Smooth muscle cell (in vitro differentiated cells): ENCODE data around the gene SP5. TPM values are rescaled to one million over a fixed set of nuclear protein-coding genes. Genes with fewer than 3 reads are reported as not detected.

Experiments
- DNase-seq: peaks from one replicate; lab custom pipeline; 2025; ENCODE audit not compliant: unreplicated experiment; lab: John Stamatoyannopoulos, UW
- H2AFZ ChIP-seq: fragments of 200-600 bp; sonication (generic); 2 replicates; pipeline ENCODE4 v1.6.0; 2016; ENCODE audit warnings: antibody characterized with exemption, low read depth, mild to moderate bottlenecking
- H3F3A ChIP-seq: fragments of 200-600 bp; sonication (generic); 2 replicates; pipeline ENCODE4 v1.6.0; 2017; ENCODE audit warnings: antibody characterized with exemption, low read depth
- H3K27ac ChIP-seq: fragments of 200-600 bp; sonication (generic); 2 replicates; pipeline ENCODE4 v1.5.1; 2016; ENCODE audit warnings: low read depth, mild to moderate bottlenecking
- H3K27me3 ChIP-seq: fragments of 200-600 bp; sonication (generic); 2 replicates; pipeline ENCODE4 v1.6.1; 2016; ENCODE audit warnings: low read depth, mild to moderate bottlenecking
- H3K36me3 ChIP-seq: fragments of 200-600 bp; sonication (generic); 2 replicates; pipeline ENCODE4 v1.5.1; 2016; ENCODE audit warnings: low read depth
- H3K4me1 ChIP-seq: fragments of 200-600 bp; sonication (generic); 2 replicates; pipeline ENCODE4 v1.5.1; 2016; ENCODE audit warnings: low read depth
- H3K4me2 ChIP-seq: fragments of 200-600 bp; sonication (generic); 2 replicates; pipeline ENCODE4 v1.6.0; 2016; ENCODE audit warnings: mild to moderate bottlenecking
- H3K4me3 ChIP-seq: fragments of 200-600 bp; sonication (generic); 2 replicates; pipeline ENCODE4 v1.5.1; 2016; ENCODE audit warnings: mild to moderate bottlenecking
- H3K79me2 ChIP-seq: fragments of 200-600 bp; sonication (generic); 2 replicates; pipeline ENCODE4 v1.6.0; 2016; ENCODE audit warnings: low read depth, mild to moderate bottlenecking
- H3K9ac ChIP-seq: fragments of 200-600 bp; sonication (generic); 2 replicates; pipeline ENCODE4 v1.6.0; 2016; ENCODE audit warnings: low read depth
- H3K9me3 ChIP-seq: fragments of 200-600 bp; sonication (generic); replicated peaks from 2 replicates; pipeline ENCODE4 v1.5.1; 2016; ENCODE audit warnings: low read depth
- H4K20me1 ChIP-seq: fragments of 200-600 bp; sonication (generic); 2 replicates; pipeline ENCODE4 v1.6.0; 2016; ENCODE audit warnings: low read depth
- WGBS: methylation state at CpG from one replicate; pipeline ENCODE4 v1.1.7; 2016; ENCODE audit warnings: low lambda C conversion rate; 5-methylcytosine and 5-hydroxymethylcytosine counted together
- polyA plus RNA-seq: library from polyadenylated mRNA; unstranded; fragments of >200 nt; fragmentation: Nextera tagmentation; extraction: Ambion mirVana; gene quantifications from 2 replicates; pipeline ENCODE4 v1.2.1, GENCODE V29; 2016
- total RNA-seq: library from RNA; depleted of rRNA; stranded (reverse); fragments of >200 nt; gene quantifications from 2 replicates; pipeline ENCODE4 v1.2.3, GENCODE V29; 2014
- TF ChIP-seq, protein P1 (sequence below): fragments of 200-600 bp; sonication (generic); IDR thresholded peaks from 2 replicates; pipeline ENCODE4 v1.5.1; 2017; ENCODE audit warnings: borderline replicate concordance, mild to moderate bottlenecking, antibody characterized with exemption; ENCODE audit not compliant: insufficient read depth, poor library complexity, severe bottlenecking

Gene SP5
- total and polyA plus RNA-seq, 2 experiments from 2014 or later: not detected

GRCh38 chr2:170711196-170711773 is 3.9 kb upstream of the SP5 start:
- Histone ChIP-seq H3K79me2 (no peaks in the 10 kb centered on the region), H3K27ac (no peak overlapping the region), H3K9ac (no peak overlapping the region), H3K4me2 (peak overlapping the region; percentile 15), H3K4me3 (no peak overlapping the region), H3K27me3 (peaks cover 85% of the 10 kb centered on the region), H4K20me1 (no peaks in the 10 kb centered on the region), H2AFZ (no peak overlapping the region), H3F3A (no peaks in the 10 kb centered on the region), H3K36me3 (no peaks in the 10 kb centered on the region), H3K4me1 (peaks cover 34% of the 10 kb centered on the region), H3K9me3 (no peaks in the 10 kb centered on the region)
- TF ChIP-seq, protein P1, sequence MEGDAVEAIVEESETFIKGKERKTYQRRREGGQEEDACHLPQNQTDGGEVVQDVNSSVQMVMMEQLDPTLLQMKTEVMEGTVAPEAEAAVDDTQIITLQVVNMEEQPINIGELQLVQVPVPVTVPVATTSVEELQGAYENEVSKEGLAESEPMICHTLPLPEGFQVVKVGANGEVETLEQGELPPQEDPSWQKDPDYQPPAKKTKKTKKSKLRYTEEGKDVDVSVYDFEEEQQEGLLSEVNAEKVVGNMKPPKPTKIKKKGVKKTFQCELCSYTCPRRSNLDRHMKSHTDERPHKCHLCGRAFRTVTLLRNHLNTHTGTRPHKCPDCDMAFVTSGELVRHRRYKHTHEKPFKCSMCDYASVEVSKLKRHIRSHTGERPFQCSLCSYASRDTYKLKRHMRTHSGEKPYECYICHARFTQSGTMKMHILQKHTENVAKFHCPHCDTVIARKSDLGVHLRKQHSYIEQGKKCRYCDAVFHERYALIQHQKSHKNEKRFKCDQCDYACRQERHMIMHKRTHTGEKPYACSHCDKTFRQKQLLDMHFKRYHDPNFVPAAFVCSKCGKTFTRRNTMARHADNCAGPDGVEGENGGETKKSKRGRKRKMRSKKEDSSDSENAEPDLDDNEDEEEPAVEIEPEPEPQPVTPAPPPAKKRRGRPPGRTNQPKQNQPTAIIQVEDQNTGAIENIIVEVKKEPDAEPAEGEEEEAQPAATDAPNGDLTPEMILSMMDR: no peak
- 4% methylated on average over 9 of the region's 9 CpGs for WGBS
- DNase-seq: no peak

DNA sequence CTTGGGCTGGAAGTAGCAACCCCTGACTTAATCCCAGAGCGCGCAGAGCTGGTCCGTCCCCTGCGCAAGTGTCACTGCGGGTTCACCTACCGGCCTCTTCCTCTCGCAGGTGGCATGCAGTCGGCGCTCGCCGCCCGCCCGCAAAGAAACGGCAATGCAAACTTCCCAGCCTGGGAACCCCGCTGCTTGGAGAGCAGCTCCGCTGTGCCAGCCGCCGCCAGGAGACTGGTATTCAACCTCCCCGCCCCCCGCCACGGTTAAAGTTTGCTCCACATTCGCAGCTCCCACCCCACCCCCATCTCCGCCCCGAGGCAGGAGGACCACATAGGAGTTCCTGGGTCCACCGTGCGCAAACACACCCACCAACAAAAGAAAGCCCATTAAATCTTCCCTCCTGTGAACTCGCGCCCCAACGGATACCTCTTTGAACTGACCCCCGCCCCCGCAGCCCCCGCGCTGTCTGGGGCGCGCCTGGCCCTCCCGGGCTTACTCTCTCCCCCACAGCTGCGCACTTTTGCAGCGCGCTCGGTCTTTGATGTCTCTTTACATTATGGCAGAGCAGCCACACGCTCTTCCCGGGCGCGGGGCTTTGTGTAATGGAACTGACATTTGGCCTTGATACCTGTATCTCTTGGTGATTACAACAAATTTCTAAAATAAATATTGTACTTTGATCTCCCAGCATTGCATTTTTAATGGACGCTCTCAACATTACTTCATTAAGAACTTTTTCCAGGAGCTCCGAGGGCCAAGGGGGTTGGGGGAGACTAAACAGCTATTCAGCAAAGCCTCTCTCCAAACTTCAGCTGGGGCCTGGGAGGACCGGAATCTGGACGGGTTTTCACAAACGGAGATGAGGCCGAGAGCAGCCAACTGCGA is 3.1 kb upstream of the SP5 start:
- TF ChIP-seq, protein P1: no peak
- Histone ChIP-seq H3K36me3 (no peaks in the 10 kb centered on the region), H4K20me1 (no peaks in the 10 kb centered on the region), H3F3A (no peaks in the 10 kb centered on the region), H3K27me3 (peaks cover 93% of the 10 kb centered on the region), H3K79me2 (no peaks in the 10 kb centered on the region), H3K4me1 (peaks cover 35% of the 10 kb centered on the region), H3K9me3 (no peaks in the 10 kb centered on the region), H3K4me2 (peak overlapping the region; percentile 15), H2AFZ (no peak overlapping the region), H3K4me3 (peak overlapping the region; percentile 17), H3K27ac (no peak overlapping the region), H3K9ac (no peak overlapping the region)
- no peak for DNase-seq
- WGBS: 3% methylated on average over 50 of the region's 51 CpGs

GRCh38 chr2:170712653-170713542 is 2.2 kb upstream of the SP5 start:
- TF ChIP-seq, protein P1: no peak
- Histone ChIP-seq H3K9ac (no peak overlapping the region), H3K9me3 (no peaks in the 10 kb centered on the region), H3K4me2 (peak overlapping the region; percentile 93), H4K20me1 (no peaks in the 10 kb centered on the region), H3K36me3 (no peaks in the 10 kb centered on the region), H3K27me3 (peaks cover 98% of the 10 kb centered on the region), H3K27ac (no peak overlapping the region), H3F3A (no peaks in the 10 kb centered on the region), H3K4me1 (peaks cover 44% of the 10 kb centered on the region), H3K4me3 (no peak overlapping the region), H3K79me2 (no peaks in the 10 kb centered on the region), H2AFZ (no peak overlapping the region)
- WGBS: 10% methylated on average over 41 of the region's 41 CpGs
- DNase-seq: no peak
